ENCODE results near the gene MCM6.

The MCM6 gene

DNA sequence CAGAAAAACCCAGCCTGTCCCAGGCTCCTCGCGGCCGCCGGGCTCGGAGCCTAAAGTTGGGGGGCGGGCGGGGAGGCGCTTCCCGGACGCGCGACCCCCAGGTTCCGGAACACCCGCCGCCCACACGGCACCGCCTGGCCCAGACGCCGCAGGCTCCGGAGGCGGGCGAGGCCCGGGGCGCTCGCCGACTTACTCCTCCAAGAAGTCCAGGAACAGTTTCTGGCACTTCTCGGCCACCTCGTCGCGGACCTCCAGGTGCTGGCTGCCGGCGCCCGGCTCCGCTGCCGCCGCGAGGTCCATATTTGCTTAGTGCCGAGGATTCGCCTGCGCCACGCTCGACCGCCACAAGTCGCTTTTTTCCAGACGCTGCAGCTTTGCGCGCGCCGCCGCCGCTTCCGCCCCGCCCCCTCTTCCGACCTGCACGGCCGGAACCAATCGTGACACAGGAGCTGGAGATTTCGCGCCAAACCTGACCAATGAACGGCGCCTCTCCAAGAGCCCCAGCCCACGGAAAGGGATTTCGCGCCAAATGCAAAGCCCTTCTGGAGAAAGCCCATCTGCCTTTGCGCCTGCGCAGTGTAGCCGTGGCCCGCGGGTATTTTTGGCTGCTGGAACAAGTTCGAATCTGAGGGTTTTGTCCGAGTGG, at the start of gene MCM6:
MCM6 (minus strand) TSS at position 378 of the 646 bp plus-strand sequence; CDS start at position 300, 78 bp downstream.
- ATAC-seq (peak; percentile 85), DNase-seq (peak; percentile 99)
- Mint-ChIP-seq H3K4me3 (peak within 1 kb of the TSS; percentile 94), H3K9me3 (no peaks in the 10 kb centered on the region), H3K27me3 (peaks cover 3% of the 10 kb centered on the region), H3K27ac (peak within 1 kb of the TSS; percentile 98), H3K4me1 (peaks cover 47% of the 10 kb centered on the region), H3K36me3 (ENCODE audit: low read depth) (peaks cover 45% of the 10 kb centered on the region)

DNA sequence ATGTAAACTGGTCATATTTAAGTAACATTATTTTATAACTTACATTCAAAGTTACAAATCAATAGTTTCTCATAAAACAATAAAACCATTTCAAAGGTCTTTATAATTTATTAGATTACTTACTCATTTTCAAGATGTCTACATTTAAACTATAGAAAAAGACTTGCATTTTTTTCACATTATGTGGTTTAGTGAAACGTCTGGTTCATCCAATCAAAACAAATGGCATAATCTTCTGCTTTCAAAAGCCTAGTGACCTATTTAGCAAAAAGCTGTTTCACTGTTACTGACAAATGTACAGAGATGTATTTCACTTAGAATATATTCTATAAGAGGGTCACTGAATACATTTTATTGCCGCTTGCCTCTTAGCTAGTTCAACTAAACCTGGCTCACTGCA, 49.3 kb upstream of the MCM6 start:
- peaks cover 3% of the 10 kb centered on the region for H3K4me1 Mint-ChIP-seq
- ATAC-seq, result no peak
- no peaks in the 10 kb centered on the region for H3K27me3 Mint-ChIP-seq
- no peak overlapping the region for H3K27ac Mint-ChIP-seq
- H3K9me3 Mint-ChIP-seq, result no peaks in the 10 kb centered on the region
- peaks cover 14% of the 10 kb centered on the region for H3K36me3 Mint-ChIP-seq (ENCODE audit: low read depth)
- DNase-seq, result no peak
- H3K4me3 Mint-ChIP-seq, result no peak overlapping the region

DNA sequence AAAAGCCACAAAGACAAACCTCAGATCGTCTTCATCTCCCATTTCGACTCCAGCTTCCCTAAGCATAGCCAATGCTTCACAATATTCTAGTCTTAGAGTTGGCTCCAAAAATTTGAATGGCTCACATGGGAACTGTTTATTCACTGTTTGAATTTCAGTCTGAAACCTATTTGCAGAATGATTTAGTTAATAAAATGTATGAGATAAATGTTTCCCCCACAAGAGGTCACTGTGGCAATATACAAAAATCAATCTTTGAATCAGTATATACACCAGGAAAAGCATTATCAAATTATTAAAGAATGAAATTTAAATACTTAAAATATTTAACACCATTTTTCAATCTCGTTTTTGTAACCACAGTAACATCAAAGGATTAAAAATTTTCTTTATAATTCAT, 40.0 kb upstream of the MCM6 start:
- DNase-seq (no peak), ATAC-seq (no peak)
- no peaks in the 10 kb centered on the region for H3K9me3 Mint-ChIP-seq
- no peak overlapping the region for H3K4me3 Mint-ChIP-seq
- no peak overlapping the region for H3K27ac Mint-ChIP-seq
- H3K36me3 Mint-ChIP-seq (ENCODE audit: low read depth), result peaks cover 17% of the 10 kb centered on the region
- peaks cover 6% of the 10 kb centered on the region for H3K4me1 Mint-ChIP-seq
- H3K27me3 Mint-ChIP-seq, result no peaks in the 10 kb centered on the region

DNA sequence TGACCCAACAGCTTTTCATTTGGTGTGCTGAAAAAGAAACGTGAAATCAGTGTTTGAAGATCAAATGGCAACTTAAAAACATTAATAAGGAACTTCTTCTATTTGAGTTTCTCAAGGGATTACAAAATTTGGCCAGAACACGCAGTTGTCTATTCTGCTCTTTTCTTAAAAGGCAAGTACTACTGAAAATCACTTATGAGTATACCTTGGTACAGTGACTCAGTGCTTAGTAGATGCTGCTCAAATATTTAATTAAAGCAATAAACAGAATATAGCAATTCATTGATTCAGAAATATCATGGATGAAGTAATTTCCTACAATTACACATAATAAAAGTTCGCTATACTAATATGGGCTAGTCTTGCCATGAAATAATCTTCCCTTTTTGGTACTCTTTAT, 38.2 kb upstream of the MCM6 start:
- ATAC-seq (no peak), DNase-seq (no peak)
- peaks cover 24% of the 10 kb centered on the region for H3K36me3 Mint-ChIP-seq (ENCODE audit: low read depth)
- H3K9me3 Mint-ChIP-seq, result no peaks in the 10 kb centered on the region
- H3K27ac Mint-ChIP-seq, result no peak overlapping the region
- no peaks in the 10 kb centered on the region for H3K27me3 Mint-ChIP-seq
- no peak overlapping the region for H3K4me3 Mint-ChIP-seq
- peaks cover 10% of the 10 kb centered on the region for H3K4me1 Mint-ChIP-seq

DNA sequence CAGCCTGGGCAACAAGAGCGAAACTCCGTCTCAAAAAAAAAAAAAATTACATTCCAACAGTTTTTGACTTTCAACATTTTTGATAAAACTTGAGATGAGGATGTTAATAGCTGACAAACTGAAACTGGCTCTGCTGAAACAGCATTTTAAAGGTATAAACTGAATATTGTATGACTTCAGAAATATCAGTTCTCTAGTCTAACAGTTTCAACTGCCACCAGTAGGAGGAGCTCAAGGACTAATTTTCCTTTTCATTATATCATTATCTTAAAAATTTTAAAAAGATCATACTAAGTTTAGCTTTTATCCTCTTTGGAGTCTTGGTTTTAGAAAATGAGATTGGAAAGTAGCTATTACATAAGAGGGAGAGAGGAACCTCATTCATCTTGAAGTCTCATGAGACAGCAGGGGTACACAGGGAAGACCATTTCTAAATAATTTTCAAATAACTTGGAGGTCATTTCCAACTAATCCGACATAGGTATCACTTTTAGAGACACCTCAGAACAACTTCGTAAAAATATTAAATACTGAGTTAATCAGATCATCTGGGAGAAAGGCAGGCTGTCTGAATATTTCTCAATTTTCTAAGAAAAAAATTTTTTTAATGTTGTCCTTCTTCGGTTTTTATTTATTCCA, 37.6 kb upstream of the MCM6 start:
- ATAC-seq (no peak), DNase-seq (peak; percentile 31)
- H3K27ac Mint-ChIP-seq, result no peak overlapping the region
- peaks cover 10% of the 10 kb centered on the region for H3K4me1 Mint-ChIP-seq
- H3K36me3 Mint-ChIP-seq (ENCODE audit: low read depth), result peaks cover 26% of the 10 kb centered on the region
- H3K27me3 Mint-ChIP-seq, result no peaks in the 10 kb centered on the region
- no peaks in the 10 kb centered on the region for H3K9me3 Mint-ChIP-seq
- H3K4me3 Mint-ChIP-seq, result no peak overlapping the region

DNA sequence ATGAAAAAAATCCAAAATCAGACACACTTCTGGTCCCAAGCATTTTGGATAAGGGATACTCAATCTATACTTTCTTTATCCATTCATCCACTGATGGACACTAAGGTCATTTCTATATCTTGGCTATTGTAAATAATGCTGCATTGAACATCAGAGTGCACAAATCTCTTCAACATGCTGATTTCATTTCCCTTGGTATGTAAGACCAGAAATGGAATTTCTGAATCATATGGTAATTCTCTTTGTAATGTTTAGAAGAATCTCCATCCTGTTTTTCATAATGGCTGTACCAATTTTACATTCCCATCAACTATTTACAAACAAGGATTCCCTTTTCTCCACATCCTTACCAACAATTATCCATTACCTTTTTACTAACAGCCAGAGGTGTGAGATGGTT, 33.7 kb upstream of the MCM6 start:
- ATAC-seq (no peak), DNase-seq (no peak)
- H3K27ac Mint-ChIP-seq, result no peak overlapping the region
- peaks cover 44% of the 10 kb centered on the region for H3K36me3 Mint-ChIP-seq (ENCODE audit: low read depth)
- no peak overlapping the region for H3K4me3 Mint-ChIP-seq
- peaks cover 4% of the 10 kb centered on the region for H3K4me1 Mint-ChIP-seq
- no peaks in the 10 kb centered on the region for H3K9me3 Mint-ChIP-seq
- H3K27me3 Mint-ChIP-seq, result no peaks in the 10 kb centered on the region

DNA sequence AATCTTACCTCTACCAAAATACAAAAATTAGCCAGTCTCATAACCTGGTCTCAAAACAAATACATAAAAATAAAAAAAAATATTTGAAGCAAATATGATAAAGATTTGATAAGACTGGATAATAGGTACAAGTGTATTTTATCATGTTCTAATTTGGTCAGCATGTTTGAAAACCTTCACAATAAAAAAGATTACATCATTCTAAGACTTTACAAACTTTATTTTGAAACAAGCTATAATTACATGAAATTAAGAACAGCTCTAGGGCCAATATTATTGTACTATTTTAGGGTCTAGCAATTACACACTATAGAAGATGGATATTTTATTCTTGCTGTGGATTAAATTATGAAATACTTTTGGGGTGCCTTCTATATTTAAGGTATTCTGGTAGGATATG, 29.4 kb upstream of the MCM6 start:
- Mint-ChIP-seq H3K4me1 (peaks cover 4% of the 10 kb centered on the region), H3K27ac (no peak overlapping the region), H3K4me3 (no peak overlapping the region), H3K9me3 (no peaks in the 10 kb centered on the region), H3K36me3 (ENCODE audit: low read depth) (peaks cover 41% of the 10 kb centered on the region), H3K27me3 (no peaks in the 10 kb centered on the region)
- DNase-seq (no peak), ATAC-seq (no peak)

DNA sequence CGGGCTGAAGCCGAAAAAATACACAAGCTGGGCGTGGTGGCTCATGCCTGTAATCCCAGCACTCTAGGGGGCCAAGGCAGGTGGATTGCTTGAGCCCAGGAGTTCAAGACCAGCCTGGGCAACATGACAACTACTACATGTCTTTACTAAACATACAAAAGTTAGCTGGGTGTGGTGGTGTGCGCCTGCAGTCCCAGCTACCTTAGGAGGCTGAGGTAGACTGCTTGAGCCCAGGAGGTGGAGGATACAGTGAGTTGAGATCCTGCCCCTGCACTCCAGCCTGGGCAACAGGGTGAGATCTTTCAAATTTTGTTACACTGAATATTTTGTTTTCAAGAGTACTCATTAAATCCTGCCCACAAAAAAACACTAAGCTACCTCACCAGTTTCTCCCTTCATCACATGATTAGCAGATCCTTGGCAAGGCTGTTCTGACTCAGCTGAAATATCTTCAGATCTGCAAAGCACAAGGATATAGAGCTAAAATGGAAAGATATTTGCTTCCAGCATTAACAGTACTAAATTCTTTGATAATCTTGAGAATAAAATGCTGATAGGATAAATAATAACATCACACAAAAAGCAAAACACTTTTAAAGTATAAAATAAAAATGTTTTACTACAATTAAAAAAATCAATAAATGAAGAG, 28.2 kb upstream of the MCM6 start:
- peaks cover 32% of the 10 kb centered on the region for H3K36me3 Mint-ChIP-seq (ENCODE audit: low read depth)
- no peaks in the 10 kb centered on the region for H3K4me1 Mint-ChIP-seq
- ATAC-seq (no peak), DNase-seq (no peak)
- H3K4me3 Mint-ChIP-seq, result no peak overlapping the region
- H3K27ac Mint-ChIP-seq, result no peak overlapping the region
- H3K9me3 Mint-ChIP-seq, result no peaks in the 10 kb centered on the region
- no peaks in the 10 kb centered on the region for H3K27me3 Mint-ChIP-seq

DNA sequence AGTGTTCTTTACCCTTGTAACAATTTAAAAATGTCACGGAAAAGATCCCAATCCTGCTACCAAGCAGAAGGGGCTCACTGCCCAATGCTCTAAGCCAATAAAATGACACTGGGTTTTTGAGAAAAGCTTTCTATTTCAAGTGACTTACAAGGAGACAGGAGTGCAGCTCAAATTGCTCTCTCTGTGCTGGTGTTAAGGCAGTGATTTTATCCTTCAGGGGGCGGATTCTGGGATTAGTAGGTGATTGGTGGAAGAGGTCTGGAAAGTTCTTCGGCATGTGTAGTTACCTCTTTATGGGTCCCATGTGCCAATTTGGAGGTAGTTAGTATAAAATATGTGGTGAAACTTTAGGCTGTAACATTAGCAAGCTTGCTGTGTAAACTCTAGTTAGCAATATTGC, 27.4 kb upstream of the MCM6 start:
- Mint-ChIP-seq H3K4me3 (no peak overlapping the region), H3K36me3 (ENCODE audit: low read depth) (peaks cover 29% of the 10 kb centered on the region), H3K4me1 (no peaks in the 10 kb centered on the region), H3K9me3 (no peaks in the 10 kb centered on the region), H3K27ac (no peak overlapping the region), H3K27me3 (no peaks in the 10 kb centered on the region)
- ATAC-seq (no peak), DNase-seq (no peak)

DNA sequence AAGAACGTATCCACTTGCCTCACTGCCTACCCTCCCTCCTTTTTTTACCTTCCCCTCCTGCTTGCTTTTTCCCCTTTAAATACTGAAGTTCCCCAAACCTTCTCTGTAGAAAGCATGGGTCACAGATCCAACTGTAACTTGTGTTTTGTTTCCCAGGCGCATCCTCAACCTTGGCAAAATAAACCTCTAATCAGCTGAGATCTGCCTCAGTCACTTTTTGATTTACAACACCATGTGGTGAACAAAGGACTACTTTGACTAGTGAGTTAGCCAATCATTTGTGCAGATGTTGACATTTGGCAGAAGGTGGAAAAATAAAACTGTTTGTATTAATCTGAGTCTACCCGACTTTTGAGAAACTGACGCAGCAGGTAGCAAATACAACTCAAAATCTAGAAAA, 23.3 kb upstream of the MCM6 start:
- ATAC-seq (no peak), DNase-seq (no peak)
- no peaks in the 10 kb centered on the region for H3K4me1 Mint-ChIP-seq
- H3K27me3 Mint-ChIP-seq, result no peaks in the 10 kb centered on the region
- H3K36me3 Mint-ChIP-seq (ENCODE audit: low read depth), result peaks cover 10% of the 10 kb centered on the region
- no peak overlapping the region for H3K4me3 Mint-ChIP-seq
- H3K9me3 Mint-ChIP-seq, result no peaks in the 10 kb centered on the region
- peak overlapping the region; percentile 20 for H3K27ac Mint-ChIP-seq

DNA sequence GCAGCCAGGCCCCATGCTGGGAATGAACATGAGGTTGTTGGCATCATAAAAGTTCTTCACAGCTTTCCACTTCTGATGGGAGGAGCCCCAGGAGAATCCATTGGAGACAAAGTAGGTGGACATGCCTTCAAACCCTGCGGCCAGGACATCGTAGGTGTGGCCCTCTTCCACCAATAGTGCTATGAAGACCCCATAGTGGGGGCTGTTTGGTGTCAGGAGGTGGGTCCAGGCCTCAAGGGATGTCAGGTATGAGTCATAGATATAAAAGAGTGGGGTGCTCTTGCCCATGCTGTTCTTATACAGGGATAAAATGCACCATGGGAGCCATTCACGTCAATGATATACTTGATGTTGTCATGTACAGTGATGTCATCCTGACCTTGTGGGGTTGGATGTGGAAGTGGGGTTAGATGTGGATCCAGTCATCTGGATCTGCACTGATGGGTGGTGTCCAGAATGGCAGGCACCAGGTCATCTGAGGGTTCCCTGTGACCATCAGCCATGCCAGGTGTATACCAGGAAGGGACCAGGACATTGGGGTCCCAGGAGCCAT, 22.1 kb upstream of the MCM6 start:
- Mint-ChIP-seq H3K27ac (no peak overlapping the region), H3K27me3 (no peaks in the 10 kb centered on the region), H3K4me3 (no peak overlapping the region), H3K9me3 (no peaks in the 10 kb centered on the region), H3K36me3 (ENCODE audit: low read depth) (peaks cover 7% of the 10 kb centered on the region), H3K4me1 (no peaks in the 10 kb centered on the region)
- ATAC-seq (no peak), DNase-seq (no peak)

DNA sequence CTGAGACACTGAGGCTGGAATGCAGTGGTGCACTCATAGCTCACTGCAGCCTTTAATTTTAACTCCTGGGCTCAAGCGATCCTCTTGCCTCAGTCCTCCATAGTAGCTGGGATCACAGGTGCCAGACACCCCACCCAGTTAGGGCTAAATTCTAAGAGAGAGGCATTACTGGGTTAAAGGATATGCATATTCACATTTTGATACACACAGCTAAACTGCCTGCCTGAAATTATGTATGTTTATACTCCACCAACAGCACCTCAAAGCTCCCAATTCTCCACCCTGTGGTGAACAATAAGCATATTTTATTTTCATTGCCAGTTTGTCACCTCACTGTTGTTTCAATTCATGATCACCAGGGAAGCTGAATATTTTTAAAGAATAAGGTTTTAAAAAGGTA, 18.7 kb upstream of the MCM6 start:
- no peak for ATAC-seq

DNA sequence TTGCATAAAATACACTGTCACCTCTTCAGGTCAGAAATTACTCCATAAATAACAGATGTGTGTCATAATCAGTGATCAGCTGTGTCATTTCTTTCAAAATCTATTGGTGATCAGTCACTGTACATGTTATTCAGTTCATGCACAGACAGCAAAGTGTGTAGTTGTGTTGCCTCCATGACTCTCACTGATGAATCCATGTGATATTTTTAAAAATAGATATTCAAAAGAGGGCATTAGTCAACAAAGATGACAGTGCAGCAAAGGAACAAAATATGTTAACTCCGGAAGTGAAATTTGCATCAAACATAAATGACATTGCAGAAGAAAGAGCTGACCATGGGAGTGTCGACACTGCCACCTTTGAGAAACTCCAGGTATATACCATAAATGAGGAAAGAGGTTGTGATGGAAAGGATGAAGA, 17.1 kb upstream of the MCM6 start:
- H3K27me3 Mint-ChIP-seq, result no peaks in the 10 kb centered on the region

More for the DNA sequence above, 18.7 kb upstream of the MCM6 start:
- Mint-ChIP-seq H3K27ac (no peak overlapping the region), H3K27me3 (no peaks in the 10 kb centered on the region), H3K36me3 (ENCODE audit: low read depth) (peaks cover 4% of the 10 kb centered on the region), H3K4me1 (no peaks in the 10 kb centered on the region), H3K9me3 (no peaks in the 10 kb centered on the region), H3K4me3 (no peak overlapping the region)
- DNase-seq, result no peak

DNA sequence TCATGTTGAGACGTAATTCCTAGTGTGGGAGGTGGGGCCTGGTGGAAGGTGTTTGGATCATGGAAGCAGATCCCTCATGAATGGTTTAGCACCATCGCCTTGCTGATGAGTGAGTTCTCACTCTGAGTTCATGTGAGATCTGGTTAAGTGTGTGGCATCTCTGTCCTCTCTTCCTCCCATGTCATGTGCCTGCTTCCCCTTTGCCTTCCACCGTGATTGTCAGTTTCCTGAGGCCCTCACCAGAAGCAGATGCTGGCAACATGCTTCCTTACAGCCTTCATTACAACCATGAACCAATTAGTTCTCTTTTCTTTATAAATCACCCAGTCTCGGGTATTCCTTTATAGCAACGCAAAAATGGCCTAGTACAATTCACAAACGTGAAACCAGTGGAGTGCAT, 14.6 kb upstream of the MCM6 start:
- Mint-ChIP-seq H3K36me3 (ENCODE audit: low read depth) (no peaks in the 10 kb centered on the region), H3K9me3 (no peaks in the 10 kb centered on the region), H3K4me3 (no peak overlapping the region), H3K27me3 (peaks cover 3% of the 10 kb centered on the region), H3K27ac (no peak overlapping the region), H3K4me1 (peaks cover 2% of the 10 kb centered on the region)
- ATAC-seq (no peak), DNase-seq (no peak)

More for the DNA sequence above, 17.1 kb upstream of the MCM6 start:
- Mint-ChIP-seq H3K36me3 (ENCODE audit: low read depth) (no peaks in the 10 kb centered on the region), H3K4me1 (no peaks in the 10 kb centered on the region), H3K9me3 (no peaks in the 10 kb centered on the region), H3K4me3 (no peak overlapping the region), H3K27ac (no peak overlapping the region)
- DNase-seq (no peak), ATAC-seq (no peak)

DNA sequence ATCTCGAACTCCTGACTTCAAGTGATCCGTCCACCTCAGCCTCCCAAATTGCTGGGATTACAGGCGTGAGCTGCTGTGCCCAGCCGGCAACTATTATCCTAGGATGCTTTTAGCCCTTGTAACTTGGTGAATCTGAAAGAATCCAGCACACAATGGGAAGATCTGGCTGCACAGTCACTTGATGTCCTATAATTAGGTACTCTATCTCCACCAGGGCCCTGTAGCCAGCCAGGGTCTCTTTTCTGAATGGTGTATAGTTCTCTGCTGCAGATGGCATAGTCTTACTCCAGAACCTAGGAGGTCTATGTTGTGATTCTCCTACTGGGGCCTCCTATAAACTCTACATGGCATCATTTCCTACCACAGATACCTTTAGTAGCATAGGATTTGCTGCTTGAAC, 13.9 kb upstream of the MCM6 start:
- DNase-seq (no peak), ATAC-seq (no peak)
- Mint-ChIP-seq H3K27me3 (peaks cover 3% of the 10 kb centered on the region), H3K4me1 (peaks cover 2% of the 10 kb centered on the region), H3K27ac (no peak overlapping the region), H3K36me3 (ENCODE audit: low read depth) (no peaks in the 10 kb centered on the region), H3K4me3 (no peak overlapping the region), H3K9me3 (no peaks in the 10 kb centered on the region)

All from activated naive CD8-positive, alpha-beta T cell treated with anti-CD3 and anti-CD28 coated beads, Interleukin-2, amount 50 U/mL, for 24 hours (primary cell).